WTC11 (cell line): ENCODE data around the gene PLBD2. TPM values are rescaled to one million over a fixed set of nuclear protein-coding genes. Genes with fewer than 3 reads are reported as not detected.

ENCODE experiments used
- ATAC-seq: fragments of 200-7000 bp; cut with Tn5 transposase; 2 replicates; pipeline ENCODE4 v1.10.0; 2021; ENCODE audit warnings: mild to moderate bottlenecking, moderate library complexity
- CTCF ChIA-PET: fragments of 300-600 bp; sonication (Branson Sonifier 250); formaldehyde crosslinking; loops from one replicate; lab custom pipeline; 2021; ENCODE audit warnings: antibody characterized with exemption; lab: Charles Lee
- POLR2A ChIA-PET: fragments of 350-600 bp; sonication (Branson Sonifier 250); formaldehyde crosslinking; loops from one replicate; lab custom pipeline; 2021; ENCODE audit warnings: antibody characterized with exemption; lab: Charles Lee
- DNase-seq: peaks from one replicate; pipeline ENCODE4 v3.0.0; 2021; ENCODE audit warnings: low spot score
- H3K27ac Mint-ChIP-seq: 2 replicates; pipeline ENCODE4 v1.8.0; 2021; ENCODE audit warnings: mixed read lengths
- H3K27me3 Mint-ChIP-seq: 2 replicates; pipeline ENCODE4 v1.8.0; 2021; ENCODE audit warnings: low read depth, mild to moderate bottlenecking, moderate library complexity, mixed read lengths
- H3K36me3 Mint-ChIP-seq: 2 replicates; pipeline ENCODE4 v1.8.0; 2021; ENCODE audit warnings: mixed read lengths
- H3K4me1 Mint-ChIP-seq: 2 replicates; pipeline ENCODE4 v1.8.0; 2022; ENCODE audit warnings: mixed read lengths
- H3K4me3 Mint-ChIP-seq: 2 replicates; pipeline ENCODE4 v1.8.0; 2021; ENCODE audit warnings: mild to moderate bottlenecking, moderate library complexity, mixed read lengths
- H3K9me3 Mint-ChIP-seq: 2 replicates; pipeline ENCODE4 v1.8.0; 2021; ENCODE audit warnings: mixed read lengths
- EMX1 ChIP-seq: fragments of 250-450 bp; sonication (Bioruptor Pico); IDR thresholded peaks from 2 replicates; pipeline ENCODE4 v1.8.0; 2021; ENCODE audit warnings: mild to moderate bottlenecking
- ETV6 ChIP-seq: sonication (generic); formaldehyde crosslinking; IDR thresholded peaks from 2 replicates; pipeline ENCODE4 v1.8.1; 2022; ENCODE audit warnings: mild to moderate bottlenecking, missing genetic modification reagents
- GRHL2 ChIP-seq: fragments of 250-450 bp; sonication (Bioruptor Pico); IDR thresholded peaks from 2 replicates; pipeline ENCODE4 v1.8.0; 2022; ENCODE audit warnings: mild to moderate bottlenecking, moderate library complexity; ENCODE audit not compliant: insufficient replicate concordance, severe bottlenecking
- GTF2I ChIP-seq: fragments of 250-450 bp; sonication (Bioruptor Pico); conservative IDR thresholded peaks from 2 replicates; pipeline ENCODE4 v1.4.0; 2021; ENCODE audit warnings: mild to moderate bottlenecking
- KAT7 ChIP-seq: sonication (generic); formaldehyde crosslinking; IDR thresholded peaks from 2 replicates; pipeline ENCODE4 v1.8.1; 2023; ENCODE audit warnings: missing genetic modification reagents, mild to moderate bottlenecking, borderline replicate concordance
- MYBL2 ChIP-seq: sonication (generic); formaldehyde crosslinking; IDR thresholded peaks from 2 replicates; pipeline ENCODE4 v1.8.1; 2023; ENCODE audit warnings: mild to moderate bottlenecking, moderate library complexity, missing genetic modification reagents
- NFATC4 ChIP-seq: fragments of 250-450 bp; sonication (Bioruptor Pico); IDR thresholded peaks from 2 replicates; pipeline ENCODE4 v1.9.0; 2021; ENCODE audit warnings: mild to moderate bottlenecking
- NR2C2 ChIP-seq: sonication (generic); formaldehyde crosslinking; IDR thresholded peaks from 2 replicates; pipeline ENCODE4 v1.8.0; 2022; ENCODE audit warnings: mild to moderate bottlenecking, missing genetic modification reagents
- OVOL2 ChIP-seq: fragments of 250-450 bp; sonication (Bioruptor Pico); IDR thresholded peaks from 2 replicates; pipeline ENCODE4 v1.9.0; 2021; ENCODE audit warnings: mild to moderate bottlenecking, borderline replicate concordance
- RORB ChIP-seq: fragments of 250-450 bp; sonication (Bioruptor Pico); IDR thresholded peaks from 2 replicates; pipeline ENCODE4 v1.9.0; 2021; ENCODE audit warnings: mild to moderate bottlenecking
- SMAD4 ChIP-seq: sonication (generic); formaldehyde crosslinking; IDR thresholded peaks from 2 replicates; pipeline ENCODE4 v1.8.0; 2022; ENCODE audit warnings: mild to moderate bottlenecking, missing genetic modification reagents
- STAT6 ChIP-seq: sonication (generic); formaldehyde crosslinking; conservative IDR thresholded peaks from 2 replicates; pipeline ENCODE4 v1.8.1; 2023; ENCODE audit warnings: mild to moderate bottlenecking, low read depth, missing genetic modification reagents, moderate library complexity
- TEAD1 ChIP-seq: sonication (generic); formaldehyde crosslinking; IDR thresholded peaks from 2 replicates; pipeline ENCODE4 v1.8.0; 2022; ENCODE audit warnings: mild to moderate bottlenecking, missing genetic modification reagents
- USF2 ChIP-seq: sonication (generic); formaldehyde crosslinking; IDR thresholded peaks from 2 replicates; pipeline ENCODE4 v1.8.1; 2023; ENCODE audit warnings: mild to moderate bottlenecking, missing genetic modification reagents, moderate library complexity
- ZNF219 ChIP-seq: sonication (generic); formaldehyde crosslinking; IDR thresholded peaks from 2 replicates; pipeline ENCODE4 v1.8.0; 2023; ENCODE audit warnings: missing genetic modification reagents, mild to moderate bottlenecking, borderline replicate concordance
- ZNF232 ChIP-seq: sonication (generic); formaldehyde crosslinking; IDR thresholded peaks from 2 replicates; pipeline ENCODE4 v1.8.0; 2022; ENCODE audit warnings: mild to moderate bottlenecking, missing genetic modification reagents
- ZNF263 ChIP-seq: sonication (generic); formaldehyde crosslinking; IDR thresholded peaks from 2 replicates; pipeline ENCODE4 v1.8.1; 2022; ENCODE audit warnings: low read depth, mild to moderate bottlenecking, moderate library complexity, missing genetic modification reagents
- ZNF396 ChIP-seq: fragments of 250-450 bp; sonication (Bioruptor Pico); IDR thresholded peaks from 2 replicates; pipeline ENCODE4 v1.8.0; 2021; ENCODE audit warnings: mild to moderate bottlenecking, moderate library complexity, borderline replicate concordance
- ZNF532 ChIP-seq: fragments of 250-450 bp; sonication (Bioruptor Pico); IDR thresholded peaks from 2 replicates; pipeline ENCODE4 v1.9.0; 2021; ENCODE audit warnings: mild to moderate bottlenecking, borderline replicate concordance
- ZNF671 ChIP-seq: fragments of 250-450 bp; sonication (Bioruptor Pico); IDR thresholded peaks from 2 replicates; pipeline ENCODE4 v1.8.0; 2021; ENCODE audit warnings: mild to moderate bottlenecking
- total RNA-seq: library from RNA; stranded (reverse); gene quantifications from 3 replicates; pipeline ENCODE4 v1.2.3, GENCODE V29; 2021
- TF ChIP-seq, protein P1 (sequence below): fragments of 250-450 bp; sonication (Bioruptor Pico); IDR thresholded peaks from 2 replicates; pipeline ENCODE4 v1.9.0; 2021; ENCODE audit warnings: mild to moderate bottlenecking
- TF ChIP-seq, protein P2 (sequence below): sonication (generic); formaldehyde crosslinking; conservative IDR thresholded peaks from 2 replicates; pipeline ENCODE4 v1.8.1; 2022; ENCODE audit warnings: mild to moderate bottlenecking, missing genetic modification reagents
- TF ChIP-seq, protein P3 (sequence below): fragments of 250-450 bp; sonication (Bioruptor Pico); IDR thresholded peaks from 2 replicates; pipeline ENCODE4 v1.9.0; 2021; ENCODE audit warnings: mild to moderate bottlenecking

PLBD2 gene
- total RNA-seq, 1 experiment from 2014 or later = 34.8 TPM

- 0 out of 2 replicates have a peak overlapping the region, but pooled peaks have one; percentile 19 for H3K27ac Mint-ChIP-seq
- DNase-seq = no peak
- POLR2A ChIA-PET = interaction anchor here (0.6 kb wide), 1 partner anchor 290 kb away, joined by 3 read pairs; no protein-coding TSS in a partner anchor
- no peak overlapping the region for H3K4me3 Mint-ChIP-seq
- ATAC-seq = no peak
- CTCF ChIA-PET = interaction anchor here (0.6 kb wide), 2 partner anchors 56 to 194 kb away, joined by 3 read pairs; no protein-coding TSS in a partner anchor
- no peaks in the 10 kb centered on the region for H3K9me3 Mint-ChIP-seq
- no peaks in the 10 kb centered on the region for H3K27me3 Mint-ChIP-seq
- H3K4me1 Mint-ChIP-seq = no peaks in the 10 kb centered on the region
- TF ChIP-seq KAT7 (CRISPR knock-in tag) (no peak), EMX1 (CRISPR knock-in tag) (no peak), ZNF263 (CRISPR knock-in tag) (no peak), ZNF532 (CRISPR knock-in tag) (no peak), GRHL2 (CRISPR knock-in tag) (no peak), ETV6 (no peak), NFATC4 (no peak), NR2C2 (CRISPR knock-in tag) (no peak), ZNF232 (CRISPR knock-in tag) (no peak), ZNF671 (CRISPR knock-in tag) (no peak), SMAD4 (no peak), TEAD1 (CRISPR knock-in tag) (no peak), ZNF396 (no peak), GTF2I (CRISPR knock-in tag) (no peak), RORB (CRISPR knock-in tag) (no peak)
- TF ChIP-seq, protein P1, sequence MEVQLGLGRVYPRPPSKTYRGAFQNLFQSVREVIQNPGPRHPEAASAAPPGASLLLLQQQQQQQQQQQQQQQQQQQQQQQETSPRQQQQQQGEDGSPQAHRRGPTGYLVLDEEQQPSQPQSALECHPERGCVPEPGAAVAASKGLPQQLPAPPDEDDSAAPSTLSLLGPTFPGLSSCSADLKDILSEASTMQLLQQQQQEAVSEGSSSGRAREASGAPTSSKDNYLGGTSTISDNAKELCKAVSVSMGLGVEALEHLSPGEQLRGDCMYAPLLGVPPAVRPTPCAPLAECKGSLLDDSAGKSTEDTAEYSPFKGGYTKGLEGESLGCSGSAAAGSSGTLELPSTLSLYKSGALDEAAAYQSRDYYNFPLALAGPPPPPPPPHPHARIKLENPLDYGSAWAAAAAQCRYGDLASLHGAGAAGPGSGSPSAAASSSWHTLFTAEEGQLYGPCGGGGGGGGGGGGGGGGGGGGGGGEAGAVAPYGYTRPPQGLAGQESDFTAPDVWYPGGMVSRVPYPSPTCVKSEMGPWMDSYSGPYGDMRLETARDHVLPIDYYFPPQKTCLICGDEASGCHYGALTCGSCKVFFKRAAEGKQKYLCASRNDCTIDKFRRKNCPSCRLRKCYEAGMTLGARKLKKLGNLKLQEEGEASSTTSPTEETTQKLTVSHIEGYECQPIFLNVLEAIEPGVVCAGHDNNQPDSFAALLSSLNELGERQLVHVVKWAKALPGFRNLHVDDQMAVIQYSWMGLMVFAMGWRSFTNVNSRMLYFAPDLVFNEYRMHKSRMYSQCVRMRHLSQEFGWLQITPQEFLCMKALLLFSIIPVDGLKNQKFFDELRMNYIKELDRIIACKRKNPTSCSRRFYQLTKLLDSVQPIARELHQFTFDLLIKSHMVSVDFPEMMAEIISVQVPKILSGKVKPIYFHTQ = no peak
- TF ChIP-seq, protein P2, sequence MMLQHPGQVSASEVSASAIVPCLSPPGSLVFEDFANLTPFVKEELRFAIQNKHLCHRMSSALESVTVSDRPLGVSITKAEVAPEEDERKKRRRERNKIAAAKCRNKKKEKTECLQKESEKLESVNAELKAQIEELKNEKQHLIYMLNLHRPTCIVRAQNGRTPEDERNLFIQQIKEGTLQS (CRISPR knock-in tag) = no peak
- TF ChIP-seq, protein P3, sequence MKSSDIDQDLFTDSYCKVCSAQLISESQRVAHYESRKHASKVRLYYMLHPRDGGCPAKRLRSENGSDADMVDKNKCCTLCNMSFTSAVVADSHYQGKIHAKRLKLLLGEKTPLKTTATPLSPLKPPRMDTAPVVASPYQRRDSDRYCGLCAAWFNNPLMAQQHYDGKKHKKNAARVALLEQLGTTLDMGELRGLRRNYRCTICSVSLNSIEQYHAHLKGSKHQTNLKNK (CRISPR knock-in tag) = no peak
- H3K36me3 Mint-ChIP-seq = peaks cover 5% of the 10 kb centered on the region
Observed at GRCh38 chr12:113369391-113369985, 11.1 kb downstream of the PLBD2 start.

DNA sequence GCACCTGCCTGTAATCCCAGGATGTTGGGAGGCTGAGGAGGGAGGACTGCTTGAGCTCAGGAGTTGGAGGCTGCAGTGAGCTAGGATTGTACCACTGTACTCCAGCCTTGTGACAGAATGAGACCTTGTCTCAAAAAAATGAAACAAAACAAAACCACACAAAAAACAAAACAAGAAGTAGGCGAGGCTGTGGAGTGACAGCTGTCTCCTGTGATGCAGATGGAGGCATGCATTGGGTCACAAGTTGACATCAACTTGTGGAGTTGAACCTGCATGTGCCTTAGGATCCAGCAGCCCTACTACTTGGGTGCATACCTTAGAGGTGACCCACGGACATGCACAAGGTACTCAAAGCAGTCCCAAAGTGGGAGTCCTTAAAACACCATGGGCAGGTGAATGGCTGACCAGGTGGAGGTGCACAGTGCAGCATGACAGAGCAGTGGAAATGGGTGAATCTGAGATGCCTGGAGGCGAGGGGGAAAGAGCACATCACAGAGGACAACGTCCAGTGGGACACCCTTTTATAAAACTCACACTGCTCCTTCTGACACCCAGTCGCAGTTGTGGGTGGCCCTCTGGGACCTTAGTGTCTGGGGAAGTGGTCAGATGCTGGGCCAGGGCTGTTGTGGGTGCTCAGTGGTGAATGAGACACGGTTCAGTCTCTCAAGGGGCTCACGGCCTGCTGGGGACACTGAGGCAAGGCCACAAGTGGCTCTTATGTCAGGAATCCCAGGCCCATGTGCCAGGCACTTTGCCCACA, 12.7 kb downstream of the PLBD2 start:
- DNase-seq (no peak), ATAC-seq (no peak)
- Mint-ChIP-seq H3K27me3 (no peaks in the 10 kb centered on the region), H3K36me3 (peaks cover 14% of the 10 kb centered on the region), H3K4me3 (no peak overlapping the region), H3K9me3 (no peaks in the 10 kb centered on the region), H3K4me1 (no peaks in the 10 kb centered on the region), H3K27ac (no peak overlapping the region)
- ChIA-PET POLR2A (no interaction called here), CTCF (no interaction called here)
- TF ChIP-seq USF2 (no peak), ZNF219 (CRISPR knock-in tag) (no peak), OVOL2 (no peak), STAT6 (CRISPR knock-in tag) (no peak), GTF2I (CRISPR knock-in tag) (no peak), TEAD1 (CRISPR knock-in tag) (no peak), MYBL2 (CRISPR knock-in tag) (no peak), ZNF396 (no peak)
- TF ChIP-seq, protein P2 (CRISPR knock-in tag) = no peak
